HG02981 (cell line): ENCODE results near the gene ZNF70.

Experiments used
- ATAC-seq: cut with Tn5 transposase; IDR thresholded peaks from one replicate; pipeline ENCODE4 v1.9.1; 2021; ENCODE audit warnings: mild to moderate bottlenecking, moderate library complexity; ENCODE audit not compliant: unreplicated experiment

The ZNF70 gene

GRCh38 chr22:23720855-23721254 lies 30.1 kb downstream of the ZNF70 start:
- ATAC-seq, result no peak

- ATAC-seq, result no peak
Measured at GRCh38 chr22:23718371-23719165, 32.3 kb downstream of the ZNF70 start.

GRCh38 chr22:23716811-23717801 lies 33.8 kb downstream of the ZNF70 start:
- peak; percentile 80 for ATAC-seq

GRCh38 chr22:23715806-23716375 lies 35.0 kb downstream of the ZNF70 start:
- ATAC-seq, result no peak

- no peak for ATAC-seq
Measured at GRCh38 chr22:23714596-23715578, 36.0 kb downstream of the ZNF70 start.

- ATAC-seq, result no peak
Measured at GRCh38 chr22:23713696-23714595, 37.0 kb downstream of the ZNF70 start.

GRCh38 chr22:23712256-23712655 lies 38.7 kb downstream of the ZNF70 start:
- no peak for ATAC-seq

GRCh38 chr22:23709107-23709506 lies 41.8 kb downstream of the ZNF70 start:
- no peak for ATAC-seq

- ATAC-seq, result no peak
Measured at GRCh38 chr22:23708270-23708669, 42.6 kb downstream of the ZNF70 start.

GRCh38 chr22:23705358-23705757 lies 45.6 kb downstream of the ZNF70 start:
- no peak for ATAC-seq

- ATAC-seq, result no peak
Measured at GRCh38 chr22:23704829-23705228, 46.1 kb downstream of the ZNF70 start.

GRCh38 chr22:23704062-23704461 lies 46.9 kb downstream of the ZNF70 start:
- ATAC-seq, result no peak

- ATAC-seq, result no peak
Measured at GRCh38 chr22:23700706-23701105, 50.2 kb downstream of the ZNF70 start.

- ATAC-seq, result no peak
Measured at GRCh38 chr22:23698673-23699235, 52.2 kb downstream of the ZNF70 start.

GRCh38 chr22:23698094-23698493 lies 52.8 kb downstream of the ZNF70 start:
- ATAC-seq, result no peak

- ATAC-seq, result no peak
Measured at GRCh38 chr22:23697031-23697970, 53.6 kb downstream of the ZNF70 start.

- ATAC-seq, result peak; percentile 76
Measured at GRCh38 chr22:23696326-23696851, 54.5 kb downstream of the ZNF70 start.
